ENCODE measurements around the gene FAM47E. TPM values are rescaled to one million over a fixed set of nuclear protein-coding genes. Genes with fewer than 3 reads are reported as not detected.

Gene FAM47E
- total RNA-seq, 6 experiments from 2014 or later = 0.17 TPM; not detected in 5

DNA sequence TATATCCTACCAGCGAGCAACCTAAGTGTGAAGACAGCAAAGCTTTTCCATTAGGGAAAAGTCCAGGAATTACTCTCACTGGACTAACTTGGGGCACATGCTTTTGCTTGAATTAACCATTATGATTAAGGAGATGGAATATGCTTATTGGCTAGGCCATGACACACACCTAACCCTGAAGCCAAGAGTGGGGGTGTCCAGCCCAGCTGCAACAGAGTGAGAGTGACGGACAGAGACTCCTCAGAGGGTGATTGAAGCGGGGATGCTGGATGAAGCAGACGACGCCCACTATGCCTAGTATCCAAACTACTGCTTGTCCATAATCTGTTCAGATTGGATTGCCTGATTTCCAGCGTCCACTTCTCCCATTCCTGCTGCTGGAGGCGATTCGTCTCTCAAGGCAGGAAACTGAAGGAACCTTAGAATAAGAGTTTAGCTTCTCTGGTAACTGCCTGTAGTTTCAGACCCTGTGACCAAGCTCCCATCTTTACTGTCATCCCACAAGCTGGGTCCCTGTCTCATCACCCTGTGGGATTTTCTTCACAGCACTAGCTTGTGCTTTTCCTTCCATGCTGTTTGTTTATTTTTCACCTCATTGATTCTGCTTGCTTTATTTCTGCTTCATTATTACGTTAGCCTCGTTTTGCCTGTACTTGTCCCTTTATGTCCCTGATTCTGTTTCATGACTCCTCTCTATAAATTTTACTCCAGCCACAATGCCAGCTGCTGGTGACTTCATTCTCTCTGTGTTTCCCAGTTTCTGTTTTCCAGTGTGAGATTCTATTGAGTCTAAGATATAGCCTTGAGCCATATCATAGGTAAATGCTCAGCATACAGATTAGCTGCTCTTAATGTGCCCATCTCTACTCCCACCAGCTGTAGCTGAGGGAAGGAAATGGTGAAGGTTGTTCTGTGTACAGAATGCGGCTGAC, 19.0 kb downstream of the FAM47E start:
- no peaks in the 10 kb centered on the region for H3K4me1 Mint-ChIP-seq (ENCODE audit: low read depth)
- H3K9me3 Mint-ChIP-seq = no peaks in the 10 kb centered on the region
- TF ChIP-seq, protein P1, sequence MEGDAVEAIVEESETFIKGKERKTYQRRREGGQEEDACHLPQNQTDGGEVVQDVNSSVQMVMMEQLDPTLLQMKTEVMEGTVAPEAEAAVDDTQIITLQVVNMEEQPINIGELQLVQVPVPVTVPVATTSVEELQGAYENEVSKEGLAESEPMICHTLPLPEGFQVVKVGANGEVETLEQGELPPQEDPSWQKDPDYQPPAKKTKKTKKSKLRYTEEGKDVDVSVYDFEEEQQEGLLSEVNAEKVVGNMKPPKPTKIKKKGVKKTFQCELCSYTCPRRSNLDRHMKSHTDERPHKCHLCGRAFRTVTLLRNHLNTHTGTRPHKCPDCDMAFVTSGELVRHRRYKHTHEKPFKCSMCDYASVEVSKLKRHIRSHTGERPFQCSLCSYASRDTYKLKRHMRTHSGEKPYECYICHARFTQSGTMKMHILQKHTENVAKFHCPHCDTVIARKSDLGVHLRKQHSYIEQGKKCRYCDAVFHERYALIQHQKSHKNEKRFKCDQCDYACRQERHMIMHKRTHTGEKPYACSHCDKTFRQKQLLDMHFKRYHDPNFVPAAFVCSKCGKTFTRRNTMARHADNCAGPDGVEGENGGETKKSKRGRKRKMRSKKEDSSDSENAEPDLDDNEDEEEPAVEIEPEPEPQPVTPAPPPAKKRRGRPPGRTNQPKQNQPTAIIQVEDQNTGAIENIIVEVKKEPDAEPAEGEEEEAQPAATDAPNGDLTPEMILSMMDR (IDR thresholded peaks at IDR 0.05) = no peak
- H3K27ac Mint-ChIP-seq = no peak overlapping the region
- peaks cover 21% of the 10 kb centered on the region for H3K27me3 Mint-ChIP-seq (ENCODE audit: insufficient read depth)
- DNase-seq = no peak
- no peaks in the 10 kb centered on the region for H3K36me3 Mint-ChIP-seq (ENCODE audit: low read depth)
- no peak overlapping the region for H3K4me3 Mint-ChIP-seq

DNA sequence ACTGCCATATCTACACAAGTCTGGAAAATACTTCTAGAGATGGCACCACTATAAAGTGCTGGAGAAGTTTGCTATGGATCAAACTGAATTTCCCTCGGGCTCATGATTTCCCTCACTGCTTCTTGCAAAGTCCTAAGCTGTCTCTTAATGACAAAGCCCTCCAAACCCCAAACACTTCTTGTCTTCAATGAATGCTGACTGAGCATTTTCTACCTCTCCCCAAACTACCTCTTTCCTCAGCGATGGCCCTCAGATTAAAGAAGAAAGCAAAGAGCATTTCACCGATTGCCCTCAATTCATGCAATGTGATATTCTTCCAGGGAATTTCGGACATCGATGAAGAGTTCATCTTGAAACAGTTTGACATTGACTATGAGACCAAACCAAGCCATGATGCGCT, 19.7 kb downstream of the FAM47E start:
- H3K27me3 Mint-ChIP-seq (ENCODE audit: insufficient read depth) = peaks cover 21% of the 10 kb centered on the region
- no peaks in the 10 kb centered on the region for H3K9me3 Mint-ChIP-seq
- no peaks in the 10 kb centered on the region for H3K36me3 Mint-ChIP-seq (ENCODE audit: low read depth)
- no peak for DNase-seq
- H3K4me3 Mint-ChIP-seq = no peak overlapping the region
- TF ChIP-seq, protein P1 (IDR thresholded peaks at IDR 0.05) = no peak
- no peaks in the 10 kb centered on the region for H3K4me1 Mint-ChIP-seq (ENCODE audit: low read depth)
- no peak overlapping the region for H3K27ac Mint-ChIP-seq

DNA sequence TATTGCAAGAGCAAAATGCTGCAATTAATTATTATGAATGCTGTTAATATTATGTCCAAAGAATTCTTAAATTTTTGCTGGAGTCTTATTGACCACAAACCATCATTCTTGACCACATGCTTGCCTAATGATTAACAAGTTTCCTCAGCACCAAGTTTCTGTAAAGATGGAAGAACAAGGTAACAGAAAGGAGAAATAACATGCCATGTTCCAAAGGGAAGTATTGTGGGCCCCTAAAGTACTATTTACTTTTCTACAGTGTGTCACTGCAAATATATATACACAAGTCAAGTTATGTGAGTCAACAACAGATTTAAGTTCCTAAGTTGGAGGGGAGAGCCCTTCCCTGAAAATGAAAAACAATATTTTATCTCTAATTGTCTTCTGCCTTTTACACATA, 20.6 kb downstream of the FAM47E start:
- TF ChIP-seq, protein P1 (IDR thresholded peaks at IDR 0.05) = no peak
- no peak for DNase-seq
- Mint-ChIP-seq H3K9me3 (no peaks in the 10 kb centered on the region), H3K27ac (no peak overlapping the region), H3K4me3 (no peak overlapping the region), H3K36me3 (ENCODE audit: low read depth) (no peaks in the 10 kb centered on the region), H3K4me1 (ENCODE audit: low read depth) (no peaks in the 10 kb centered on the region), H3K27me3 (ENCODE audit: insufficient read depth) (peaks cover 28% of the 10 kb centered on the region)

- DNase-seq = no peak
- TF ChIP-seq, protein P1 (IDR thresholded peaks at IDR 0.05) = no peak
- H3K4me3 Mint-ChIP-seq = no peak overlapping the region
- H3K27me3 Mint-ChIP-seq (ENCODE audit: insufficient read depth) = peaks cover 30% of the 10 kb centered on the region
- H3K36me3 Mint-ChIP-seq (ENCODE audit: low read depth) = no peaks in the 10 kb centered on the region
- no peaks in the 10 kb centered on the region for H3K9me3 Mint-ChIP-seq
- H3K27ac Mint-ChIP-seq = no peak overlapping the region
- H3K4me1 Mint-ChIP-seq (ENCODE audit: low read depth) = peaks cover under 1% of the 10 kb centered on the region
Measured at GRCh38 chr4:76272582-76272981, 21.1 kb downstream of the FAM47E start.

DNA sequence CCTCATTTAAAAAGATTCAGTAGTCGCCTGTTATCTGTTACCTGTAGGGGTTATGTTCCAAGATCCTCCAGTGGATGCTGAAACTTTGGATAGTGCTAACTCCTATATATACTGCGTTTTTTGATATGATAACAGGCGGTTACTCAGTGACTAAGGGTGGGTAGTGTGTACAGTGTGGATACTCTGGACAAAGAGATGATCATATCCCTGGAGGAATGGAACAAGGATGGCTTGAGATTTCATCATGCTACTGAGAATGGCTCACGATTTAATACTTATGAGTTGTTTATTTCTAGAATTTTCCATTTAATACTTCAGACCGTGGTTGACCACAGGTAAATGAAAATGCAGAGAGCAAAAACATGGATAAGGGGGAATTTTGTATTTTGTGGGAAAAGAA, 21.5 kb downstream of the FAM47E start:
- H3K27ac Mint-ChIP-seq = no peak overlapping the region
- H3K36me3 Mint-ChIP-seq (ENCODE audit: low read depth) = no peaks in the 10 kb centered on the region
- TF ChIP-seq, protein P1 (IDR thresholded peaks at IDR 0.05) = no peak
- no peak for DNase-seq
- H3K27me3 Mint-ChIP-seq (ENCODE audit: insufficient read depth) = peaks cover 30% of the 10 kb centered on the region
- peaks cover 5% of the 10 kb centered on the region for H3K4me1 Mint-ChIP-seq (ENCODE audit: low read depth)
- H3K9me3 Mint-ChIP-seq = no peaks in the 10 kb centered on the region
- no peak overlapping the region for H3K4me3 Mint-ChIP-seq
